ENCODE results near the gene HIBADH.
"Not testable (repeated sequence)": the region's sequence is repeated elsewhere in the genome, so short reads cannot be mapped to it uniquely, and the experiment has no call there.

The HIBADH gene

DNA sequence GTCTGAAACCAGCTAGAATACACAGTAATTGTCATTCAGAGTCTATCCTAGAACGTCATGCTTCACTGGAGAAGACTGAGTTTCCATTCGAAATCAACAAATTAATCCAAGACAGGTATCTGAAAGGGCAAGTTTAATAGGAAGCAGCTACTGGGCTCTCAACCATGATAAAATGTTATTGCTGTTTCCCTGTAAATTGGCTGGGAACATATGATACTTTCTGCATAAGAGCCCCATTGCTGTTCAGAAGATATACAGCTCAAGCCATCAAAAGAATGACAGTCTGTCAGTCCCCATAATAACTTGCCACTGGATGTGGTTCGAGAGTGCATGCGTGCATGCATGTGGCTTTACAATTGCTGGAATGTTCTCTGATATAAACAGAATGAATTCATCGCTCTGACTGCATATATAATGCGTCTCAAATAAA, 129.0 kb downstream of the HIBADH start:
- no peak for DNase-seq

DNA sequence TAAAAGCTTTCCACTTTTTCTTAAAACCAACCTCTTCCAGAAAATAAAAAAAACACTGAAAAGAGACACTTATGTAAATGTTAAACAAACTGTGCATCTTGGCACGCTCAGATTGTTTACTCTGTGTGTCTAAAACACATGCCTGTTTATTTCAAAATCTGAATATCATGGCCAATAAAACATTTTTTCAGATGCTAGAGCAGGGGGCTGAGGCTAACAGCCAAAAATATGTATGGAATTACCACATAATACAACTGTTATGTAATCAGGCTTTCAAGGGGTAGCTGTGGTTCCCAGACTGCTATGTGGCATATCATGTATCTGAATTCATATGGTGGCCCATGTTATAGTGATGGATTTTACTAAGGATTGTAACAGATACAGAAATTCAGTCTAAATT, 130.4 kb downstream of the HIBADH start:
- DNase-seq = no peak

DNA sequence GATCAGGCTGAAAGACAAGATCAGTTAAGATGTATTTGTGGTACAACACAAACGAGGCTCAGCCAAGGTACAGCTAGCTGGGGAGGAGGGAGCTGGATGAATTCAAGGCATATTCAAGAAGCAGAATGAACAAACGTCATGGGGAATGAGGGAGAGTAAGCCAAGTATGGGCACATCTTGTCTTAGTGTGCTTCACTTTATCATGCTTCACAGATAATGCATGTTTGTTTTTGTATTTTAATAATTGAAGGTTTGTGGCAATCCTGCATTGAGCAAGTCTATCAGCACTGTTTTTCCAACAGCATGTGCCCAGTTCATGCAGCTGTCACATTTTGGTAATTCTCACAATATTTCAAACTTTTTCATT, 135.4 kb downstream of the HIBADH start:
- no peak for DNase-seq

GRCh38 chr7:27526611-27527347, 135.9 kb downstream of the HIBADH start:
- DNase-seq = no peak

GRCh38 chr7:27526131-27526530, 136.6 kb downstream of the HIBADH start:
- no peak for DNase-seq

DNA sequence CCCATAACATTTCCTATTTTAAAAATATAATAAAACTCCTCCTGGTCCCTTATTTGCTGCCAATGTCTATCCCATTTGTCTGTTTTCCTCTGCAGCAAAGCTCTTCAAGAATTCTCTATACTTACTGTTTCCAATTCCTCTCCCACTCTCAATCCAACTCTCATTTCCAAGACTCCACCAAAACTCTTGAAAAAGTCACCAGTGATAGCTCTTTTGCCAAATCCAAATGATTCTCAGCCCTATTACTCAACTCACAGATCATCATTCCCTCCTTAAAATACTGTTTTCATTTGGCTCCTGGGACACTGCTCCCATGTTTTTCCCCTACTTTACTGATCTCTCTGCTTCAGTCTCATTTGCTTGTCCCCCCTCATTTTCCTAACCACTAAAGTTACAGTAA, 139.4 kb downstream of the HIBADH start:
- no peak for DNase-seq

DNA sequence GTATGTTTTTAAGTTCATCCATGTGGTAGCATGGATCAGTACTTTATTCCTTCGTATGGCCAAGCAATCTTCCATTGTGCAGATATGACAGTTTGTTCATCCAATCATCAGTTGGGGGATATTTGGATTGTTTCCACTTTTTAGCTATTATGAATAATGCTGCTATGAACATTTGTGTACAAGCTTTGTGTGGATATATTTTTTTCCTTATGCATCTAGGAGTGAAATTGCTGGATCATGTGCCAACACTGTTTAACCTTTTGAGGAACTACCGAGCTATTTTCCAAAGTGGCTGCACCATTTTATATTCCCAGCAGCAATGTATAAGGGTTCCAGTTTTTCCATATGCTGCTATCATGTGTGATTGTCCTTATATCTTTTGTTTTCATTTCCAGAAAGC, 140.1 kb downstream of the HIBADH start:
- no peak for DNase-seq

DNA sequence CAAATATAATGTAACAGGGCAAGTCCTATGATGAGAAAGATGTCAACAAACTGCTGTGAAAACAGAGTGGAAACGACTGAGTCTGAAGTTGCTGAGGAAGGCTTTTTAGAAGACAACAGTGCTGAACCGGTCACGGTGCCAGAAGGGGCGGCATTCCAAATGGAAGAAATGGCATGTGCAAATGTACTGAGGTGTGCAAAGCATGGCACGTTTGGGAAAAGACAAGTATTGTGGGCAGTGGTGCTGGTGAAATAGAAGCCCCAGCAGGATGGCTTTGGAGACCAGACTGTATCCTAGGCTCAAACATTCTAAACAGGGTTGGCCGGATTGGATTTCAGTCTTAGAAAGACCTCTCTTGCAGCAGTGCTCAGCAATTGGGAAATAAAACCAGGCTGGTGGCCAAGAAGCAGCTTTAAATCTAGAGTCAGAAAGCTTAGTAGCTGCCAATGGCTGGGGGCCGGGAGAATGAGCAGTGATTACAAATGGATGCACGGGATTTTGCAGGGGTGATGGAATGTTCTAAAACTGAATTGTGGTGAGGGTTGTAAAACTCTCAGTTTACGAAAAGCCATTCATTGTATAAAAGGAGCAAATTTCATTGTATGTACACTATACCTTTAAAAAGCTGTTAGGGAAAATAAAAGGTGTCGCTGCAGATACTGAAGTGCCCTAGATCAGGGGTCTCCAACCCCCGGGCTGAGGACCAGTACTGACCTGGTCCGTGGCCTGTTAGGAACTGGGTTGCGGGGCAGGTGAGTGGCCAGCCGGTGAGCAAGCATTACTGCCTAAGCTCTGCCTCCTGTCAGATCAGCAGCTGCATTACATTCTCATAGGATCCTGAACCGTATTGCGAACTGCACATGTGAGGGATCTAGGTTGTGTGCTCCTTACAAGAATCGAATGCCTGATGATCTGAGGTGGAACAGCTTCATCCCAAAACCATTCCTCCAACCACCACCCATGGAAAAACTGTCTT, 141.6 kb downstream of the HIBADH start:
- no peak for DNase-seq

DNA sequence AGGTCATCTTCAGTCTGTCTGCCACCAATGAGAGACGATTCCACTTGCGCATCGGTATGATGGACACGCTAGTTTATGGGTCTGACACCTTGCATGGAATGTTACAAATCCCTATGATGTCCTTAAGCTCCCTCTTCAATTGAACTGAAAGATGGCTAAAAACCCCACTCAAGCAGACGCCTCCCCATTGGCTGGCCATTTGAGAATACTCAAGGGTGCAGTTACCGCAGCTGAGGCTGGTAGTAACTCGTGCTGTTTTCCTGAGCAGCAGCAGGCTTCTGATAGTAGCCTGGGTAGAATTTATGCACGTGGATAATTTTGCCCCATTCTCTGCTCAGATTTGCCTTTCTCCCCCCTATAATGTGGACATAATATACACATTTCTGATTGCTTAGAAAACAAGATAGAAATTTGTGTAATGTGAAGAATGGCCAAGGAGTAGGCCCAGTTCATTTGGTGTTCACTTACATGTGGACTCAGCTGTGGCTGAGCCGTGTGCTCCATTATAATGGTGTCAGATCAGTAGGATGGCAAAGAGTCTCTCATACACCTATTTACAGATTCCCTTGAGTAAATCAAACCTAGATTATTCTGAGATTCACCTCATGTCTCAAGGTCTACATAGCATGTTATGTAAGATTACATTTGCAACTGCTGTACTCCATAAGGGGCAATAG, 142.8 kb downstream of the HIBADH start:
- DNase-seq = no peak

GRCh38 chr7:27518561-27519350, 143.9 kb downstream of the HIBADH start:
- DNase-seq = no peak

- no peak for DNase-seq
These were observed 146.3 kb downstream of the HIBADH start for GRCh38 chr7:27516421-27516820.

DNA sequence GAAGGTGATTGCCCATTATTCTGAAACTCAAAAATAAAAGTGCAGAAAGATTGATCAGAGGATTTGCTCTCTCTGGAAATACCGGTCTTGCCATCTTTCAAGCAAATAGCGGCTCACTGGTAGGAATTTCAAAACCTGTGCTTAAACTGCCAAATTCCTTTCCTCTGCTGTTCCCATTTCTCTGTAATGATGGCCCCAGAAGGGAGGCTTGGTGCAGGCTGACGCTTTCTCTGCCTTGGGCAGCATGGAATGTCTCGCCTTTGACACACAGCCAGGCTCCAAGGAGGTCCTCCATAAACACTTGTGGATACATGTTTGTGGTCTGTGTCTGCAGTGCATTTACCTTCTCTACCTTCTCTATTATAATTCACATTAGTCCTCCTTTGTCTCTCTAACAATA, 146.8 kb downstream of the HIBADH start:
- DNase-seq = no peak

GRCh38 chr7:27514861-27515260, 147.8 kb downstream of the HIBADH start:
- DNase-seq = no peak

- no peak for DNase-seq
These were observed 148.8 kb downstream of the HIBADH start for GRCh38 chr7:27513885-27514284.

DNA sequence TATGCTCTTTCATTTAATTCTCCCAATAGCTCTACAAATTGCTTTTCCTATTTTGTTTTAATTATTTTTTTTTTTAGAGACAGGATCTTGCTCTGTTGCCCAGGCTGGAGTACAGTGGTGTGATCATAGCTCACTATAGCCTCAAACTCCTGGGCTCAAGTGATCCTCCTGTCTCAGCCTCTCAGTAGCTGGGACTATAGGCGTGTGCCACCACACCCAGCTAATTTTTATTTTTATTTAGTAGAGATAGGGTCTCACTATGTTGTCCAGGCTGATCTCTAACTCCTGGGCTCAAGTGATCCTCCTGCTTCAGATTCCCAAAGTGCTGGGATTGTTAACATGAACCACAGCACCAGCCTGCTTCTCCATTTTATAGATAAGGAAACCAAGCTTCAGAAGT, 151.3 kb downstream of the HIBADH start:
- not testable (repeated sequence) for DNase-seq

- no peak for DNase-seq
These were observed 152.1 kb downstream of the HIBADH start for GRCh38 chr7:27510541-27510940.

DNA sequence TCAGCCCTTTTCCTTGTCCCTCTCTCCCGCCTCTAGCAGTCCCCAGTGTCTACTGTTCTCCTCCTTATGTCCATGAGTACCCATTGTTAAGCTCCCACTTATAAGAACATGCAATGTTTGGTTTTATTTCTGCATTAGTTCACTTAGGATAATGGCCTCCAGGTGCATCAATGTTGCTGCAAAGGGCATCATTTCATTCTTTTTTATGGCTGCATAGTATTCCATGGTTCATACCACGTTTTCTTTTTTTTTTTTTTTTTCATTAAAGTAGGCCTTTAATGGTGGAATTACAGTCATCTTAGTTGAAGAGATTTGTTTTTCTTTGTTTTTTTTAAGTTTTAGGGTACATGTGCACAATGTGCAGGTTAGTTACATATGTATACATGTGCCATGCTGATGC, 160.8 kb downstream of the HIBADH start:
- not testable (repeated sequence) for DNase-seq

DNA sequence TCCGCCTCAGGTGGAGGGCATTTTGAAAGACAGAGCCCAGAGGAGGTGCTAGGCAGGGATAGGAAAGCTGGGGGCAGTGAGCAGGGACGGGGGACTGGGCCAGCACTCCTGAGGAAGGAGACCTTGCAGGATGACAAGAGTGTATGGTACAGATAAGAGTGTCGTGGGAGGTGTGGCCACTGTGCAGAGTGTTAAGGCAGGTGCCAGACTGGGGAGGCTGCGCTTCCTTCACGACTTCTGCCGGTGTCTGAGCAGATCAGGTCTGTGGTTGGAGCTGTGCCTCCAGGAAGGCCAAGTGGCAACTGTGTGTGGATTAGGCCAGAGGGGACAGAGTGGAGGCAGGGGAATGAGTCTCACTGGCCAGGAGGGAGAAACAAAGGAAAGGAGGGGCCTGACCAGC, 161.7 kb downstream of the HIBADH start:
- no peak for DNase-seq

- no peak for DNase-seq
These were observed 170.5 kb downstream of the HIBADH start for GRCh38 chr7:27492224-27492623.

- no peak for DNase-seq
These were observed 171.1 kb downstream of the HIBADH start for GRCh38 chr7:27491534-27491933.

GRCh38 chr7:27487509-27487908, 175.2 kb downstream of the HIBADH start:
- no peak for DNase-seq

DNA sequence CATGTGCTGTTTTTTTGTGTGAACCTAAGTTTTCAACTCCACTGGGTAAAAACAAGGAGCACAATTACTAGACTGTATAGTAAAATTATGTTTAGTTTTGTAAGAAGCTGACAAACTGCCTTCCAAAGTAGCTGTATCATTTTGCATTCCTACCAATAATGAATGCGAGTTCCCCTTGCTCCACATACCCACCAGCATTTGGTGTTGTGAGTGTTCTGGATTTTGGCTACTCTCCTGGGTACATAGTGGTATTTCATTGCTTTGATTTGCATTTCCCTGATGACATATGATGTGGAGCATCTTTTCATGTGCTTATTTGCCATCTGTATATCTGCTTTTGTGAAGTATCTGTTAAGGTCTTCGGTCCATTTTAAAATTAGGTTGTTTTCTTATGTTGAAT, 178.2 kb downstream of the HIBADH start:
- DNase-seq = no peak

- DNase-seq = no peak
These were observed 180.5 kb downstream of the HIBADH start for GRCh38 chr7:27482219-27482618.
